B cell (primary cell): ENCODE results near the gene CABLES2.

Experiments
- CTCF ChIP-seq: fragments of 200-600 bp; IDR thresholded peaks from one replicate; pipeline ENCODE4 v1.8.0; 2022; ENCODE audit warnings: antibody characterized with exemption, mild to moderate bottlenecking
- EZH2 ChIP-seq: IDR thresholded peaks from 2 replicates; pipeline ENCODE4 v1.6.1; 2012; ENCODE audit warnings: borderline replicate concordance, low read depth, mild to moderate bottlenecking, moderate library complexity, low read length; ENCODE audit not compliant: insufficient read depth, poor library complexity, severe bottlenecking

GRCh38 chr20:62392621-62393334 lies 14.3 kb downstream of the CABLES2 start:
- no peak for TF ChIP-seq EZH2
- no peak for TF ChIP-seq CTCF
